Fibroblast of the aortic adventitia (primary cell): ENCODE data around the gene SEC63. TPM values are rescaled to one million over a fixed set of nuclear protein-coding genes. Genes with fewer than 3 reads are reported as not detected.
"Not testable (repeated sequence)": the region's sequence is repeated elsewhere in the genome, so short reads cannot be mapped to it uniquely, and the experiment has no call there.

Source experiments
- DNase-seq: peaks from one replicate; pipeline ENCODE4 v3.0.0-alpha.2; 2010; ENCODE audit warnings: low read depth
- H3K4me3 ChIP-seq: 2 replicates; pipeline ENCODE4 v1.5.1; 2011; ENCODE audit warnings: low read depth, mild to moderate bottlenecking, control low read depth, low read length, moderate library complexity
- CTCF ChIP-seq: IDR thresholded peaks from 2 replicates; pipeline ENCODE4 v1.5.1; 2011; ENCODE audit warnings: mild to moderate bottlenecking, low read length, control low read depth, inconsistent platforms; ENCODE audit not compliant: insufficient read depth
- total RNA-seq: library from RNA; depleted of rRNA; stranded (reverse); fragments of >200 nt; gene quantifications from 2 replicates; pipeline ENCODE4 v1.2.3, GENCODE V29; 2012; ENCODE audit warnings: low replicate concordance

SEC63 gene
- total RNA-seq, 1 donor = 49.5 TPM

- TF ChIP-seq CTCF = no peak
- DNase-seq = no peak
- no peak overlapping the region for H3K4me3 ChIP-seq
Measured at GRCh38 chr6:107871976-107872375, 86.0 kb downstream of the SEC63 start.

- not testable (repeated sequence) for DNase-seq, H3K4me3 ChIP-seq
Measured at GRCh38 chr6:107871512-107871911, 86.5 kb downstream of the SEC63 start.

- TF ChIP-seq CTCF = no peak
- peak; percentile 28 for DNase-seq
- no peak overlapping the region for H3K4me3 ChIP-seq
Measured at GRCh38 chr6:107871016-107871415, 87.0 kb downstream of the SEC63 start.

- DNase-seq = peak; percentile 56
- no peak overlapping the region for H3K4me3 ChIP-seq
- no peak for TF ChIP-seq CTCF
Measured at GRCh38 chr6:107870381-107870780, 87.6 kb downstream of the SEC63 start.

GRCh38 chr6:107869871-107870270, 88.1 kb downstream of the SEC63 start:
- no peak overlapping the region for H3K4me3 ChIP-seq
- DNase-seq = no peak
- TF ChIP-seq CTCF = no peak

- no peak overlapping the region for H3K4me3 ChIP-seq
- no peak for TF ChIP-seq CTCF
- no peak for DNase-seq
Measured at GRCh38 chr6:107868867-107869611, 89.0 kb downstream of the SEC63 start.

- no peak for TF ChIP-seq CTCF
- H3K4me3 ChIP-seq = no peak overlapping the region
- no peak for DNase-seq
Measured at GRCh38 chr6:107867302-107867615, 90.7 kb downstream of the SEC63 start.
